GM18517 (cell line): ENCODE data around the gene GNAL.
"Not testable (repeated sequence)": the region's sequence is repeated elsewhere in the genome, so short reads cannot be mapped to it uniquely, and the experiment has no call there.

Source experiments
- ATAC-seq: cut with Tn5 transposase; IDR thresholded peaks from one replicate; pipeline ENCODE4 v1.9.1; 2021; ENCODE audit warnings: mild to moderate bottlenecking, moderate library complexity; ENCODE audit not compliant: unreplicated experiment

Gene GNAL

GRCh38 chr18:11901826-11902438, 212.9 kb downstream of the GNAL start:
- no peak for ATAC-seq

- ATAC-seq = no peak
Measured at GRCh38 chr18:11902522-11903292, 213.6 kb downstream of the GNAL start.

GRCh38 chr18:11905613-11906012, 216.5 kb downstream of the GNAL start:
- ATAC-seq = no peak

- no peak for ATAC-seq
Measured at GRCh38 chr18:11906176-11906575, 217.1 kb downstream of the GNAL start.

GRCh38 chr18:11906926-11907874, 218.1 kb downstream of the GNAL start:
- ATAC-seq = no peak

GRCh38 chr18:11908182-11909060, 219.4 kb downstream of the GNAL start, which contains the start of gene MPPE1:
Gene MPPE1, minus strand, starts transcription at chr18:11908317. Its CDS starts 11,053 bp downstream, at chr18:11897264.
- peak; percentile 66 for ATAC-seq

GRCh38 chr18:11909061-11909455, 220.0 kb downstream of the GNAL start:
- ATAC-seq = no peak

- ATAC-seq = no peak
Measured at GRCh38 chr18:11909591-11910026, 220.5 kb downstream of the GNAL start.

- not testable (repeated sequence) for ATAC-seq
Measured at GRCh38 chr18:11916880-11917279, 227.8 kb downstream of the GNAL start.

- not testable (repeated sequence) for ATAC-seq
Measured at GRCh38 chr18:11919522-11919921, 230.5 kb downstream of the GNAL start.

- ATAC-seq = no peak
Measured at GRCh38 chr18:11923450-11923849, 234.4 kb downstream of the GNAL start.

GRCh38 chr18:11925800-11926481, 236.9 kb downstream of the GNAL start:
- no peak for ATAC-seq

- no peak for ATAC-seq
Measured at GRCh38 chr18:11927497-11927896, 238.4 kb downstream of the GNAL start.

GRCh38 chr18:11932393-11932792, 243.3 kb downstream of the GNAL start:
- ATAC-seq = no peak
